GM18907 (cell line): ENCODE results near the gene TXK.

Source experiments
- ATAC-seq: cut with Tn5 transposase; IDR thresholded peaks from one replicate; pipeline ENCODE4 v1.9.1; 2021; ENCODE audit warnings: mild to moderate bottlenecking, moderate library complexity; ENCODE audit not compliant: unreplicated experiment

TXK gene

GRCh38 chr4:48027653-48028052 lies 106.4 kb downstream of the TXK start:
- ATAC-seq: peak; percentile 85

DNA sequence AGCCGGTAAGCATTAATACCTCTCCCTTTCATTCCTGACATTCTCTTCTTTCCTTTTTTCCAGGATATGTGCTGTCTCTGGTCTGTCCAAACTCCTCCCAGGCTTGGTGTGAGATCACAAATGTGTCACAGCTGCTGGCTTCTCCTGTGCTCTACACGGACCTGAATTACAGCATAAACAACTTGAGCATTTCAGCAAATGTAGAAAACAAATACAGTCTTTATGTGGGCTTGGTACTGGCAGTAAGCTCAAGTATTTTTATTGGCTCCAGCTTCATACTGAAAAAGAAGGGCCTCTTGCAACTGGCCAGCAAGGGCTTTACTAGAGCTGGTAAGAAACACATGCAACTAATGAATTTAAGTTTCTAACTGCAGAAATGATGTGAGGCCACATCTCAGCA lies 109.0 kb downstream of the TXK start:
- no peak for ATAC-seq

DNA sequence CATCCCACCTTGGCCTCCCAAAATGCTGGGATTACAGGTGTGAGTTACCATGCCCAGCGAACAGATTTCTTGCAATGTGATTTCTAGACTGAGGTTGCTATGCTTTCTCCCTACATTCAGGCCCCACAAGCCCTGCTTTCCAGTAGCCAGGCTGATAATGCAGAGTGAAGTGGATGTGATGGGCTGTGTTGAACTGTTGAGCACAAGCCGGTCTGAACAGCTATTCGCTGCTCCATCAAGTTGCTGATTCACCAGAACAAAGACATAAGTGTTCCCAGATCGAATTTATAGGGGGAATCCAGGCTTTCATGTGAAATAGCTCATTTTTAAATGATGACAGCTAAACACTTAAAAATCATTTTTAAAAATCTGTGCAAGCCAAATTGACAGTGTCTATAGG lies 109.5 kb downstream of the TXK start:
- no peak for ATAC-seq

- no peak for ATAC-seq
These were observed 111.8 kb downstream of the TXK start for GRCh38 chr4:48022192-48022799.

- ATAC-seq: no peak
These were observed 113.0 kb downstream of the TXK start for GRCh38 chr4:48021100-48021499.

DNA sequence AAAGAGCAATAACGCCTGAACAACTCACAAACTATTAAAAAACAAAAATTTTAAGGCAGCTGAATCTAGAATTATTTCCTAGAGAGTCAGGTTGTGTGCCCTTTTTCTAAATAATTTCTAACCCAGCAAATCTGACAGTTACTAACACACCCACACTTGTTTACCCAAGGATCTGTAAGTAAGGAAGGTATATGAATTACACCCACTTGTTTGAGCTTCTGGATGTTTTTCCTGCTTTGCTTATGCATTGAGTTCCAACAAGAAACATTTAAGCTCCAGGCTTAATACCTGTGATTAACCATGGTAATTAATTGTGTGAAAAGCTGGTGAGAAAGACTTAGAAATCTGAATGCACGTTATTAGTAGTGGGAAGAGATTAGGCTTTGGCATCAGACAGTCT lies 115.9 kb downstream of the TXK start:
- no peak for ATAC-seq

DNA sequence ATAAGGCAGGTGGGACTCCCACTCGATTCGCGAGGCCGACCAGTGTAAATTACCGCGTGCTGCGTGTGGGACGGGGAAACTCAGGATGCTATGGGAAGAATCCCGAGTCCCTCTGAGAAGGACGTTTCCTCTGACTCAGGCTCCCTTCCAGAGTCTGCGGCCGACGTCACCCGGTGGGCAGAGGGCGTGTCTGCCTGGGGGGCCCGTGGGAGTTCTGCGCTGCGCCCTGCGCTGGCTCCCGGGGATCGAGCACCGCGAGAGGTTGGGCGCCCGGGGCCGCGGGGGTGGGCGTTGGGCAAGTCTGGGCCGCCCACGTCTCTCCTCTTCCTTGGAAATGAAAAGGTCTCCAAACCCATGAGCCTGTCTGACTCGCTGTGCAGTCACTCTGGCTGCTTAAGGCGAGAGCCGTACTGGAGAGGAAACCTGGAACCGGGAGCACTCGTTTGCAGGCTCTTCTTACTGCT lies 116.9 kb downstream of the TXK start:
- peak; percentile 11 for ATAC-seq
